SU-DHL-6 (cell line): ENCODE measurements around the gene ARFGAP1.

ENCODE experiments used
- CTCF ChIP-seq: fragments of 200-600 bp; sonication (generic); IDR thresholded peaks from one replicate; pipeline ENCODE4 v1.5.1; 2017; ENCODE audit warnings: antibody characterized with exemption, mild to moderate bottlenecking, low read length, moderate library complexity; ENCODE audit not compliant: insufficient read depth, poor library complexity, severe bottlenecking
- EZH2phosphoT487 ChIP-seq: fragments of 200-600 bp; sonication (generic), shearing (Covaris generic); conservative IDR thresholded peaks from 2 replicates; pipeline ENCODE4 v1.6.1; 2018; ENCODE audit warnings: mild to moderate bottlenecking, antibody characterized with exemption, low read length, moderate library complexity, mixed read lengths

GRCh38 chr20:63242736-63243135 is 29.9 kb upstream of the ARFGAP1 start:
- TF ChIP-seq CTCF (no peak), EZH2phosphoT487 (no peak)
